Measurements from ENCODE around the gene ANG.

- TF ChIP-seq, protein P1, sequence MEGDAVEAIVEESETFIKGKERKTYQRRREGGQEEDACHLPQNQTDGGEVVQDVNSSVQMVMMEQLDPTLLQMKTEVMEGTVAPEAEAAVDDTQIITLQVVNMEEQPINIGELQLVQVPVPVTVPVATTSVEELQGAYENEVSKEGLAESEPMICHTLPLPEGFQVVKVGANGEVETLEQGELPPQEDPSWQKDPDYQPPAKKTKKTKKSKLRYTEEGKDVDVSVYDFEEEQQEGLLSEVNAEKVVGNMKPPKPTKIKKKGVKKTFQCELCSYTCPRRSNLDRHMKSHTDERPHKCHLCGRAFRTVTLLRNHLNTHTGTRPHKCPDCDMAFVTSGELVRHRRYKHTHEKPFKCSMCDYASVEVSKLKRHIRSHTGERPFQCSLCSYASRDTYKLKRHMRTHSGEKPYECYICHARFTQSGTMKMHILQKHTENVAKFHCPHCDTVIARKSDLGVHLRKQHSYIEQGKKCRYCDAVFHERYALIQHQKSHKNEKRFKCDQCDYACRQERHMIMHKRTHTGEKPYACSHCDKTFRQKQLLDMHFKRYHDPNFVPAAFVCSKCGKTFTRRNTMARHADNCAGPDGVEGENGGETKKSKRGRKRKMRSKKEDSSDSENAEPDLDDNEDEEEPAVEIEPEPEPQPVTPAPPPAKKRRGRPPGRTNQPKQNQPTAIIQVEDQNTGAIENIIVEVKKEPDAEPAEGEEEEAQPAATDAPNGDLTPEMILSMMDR (IDR thresholded peaks at IDR 0.05; ENCODE audit: insufficient read depth, low read length) = no peak
- TF ChIP-seq, protein P2, sequence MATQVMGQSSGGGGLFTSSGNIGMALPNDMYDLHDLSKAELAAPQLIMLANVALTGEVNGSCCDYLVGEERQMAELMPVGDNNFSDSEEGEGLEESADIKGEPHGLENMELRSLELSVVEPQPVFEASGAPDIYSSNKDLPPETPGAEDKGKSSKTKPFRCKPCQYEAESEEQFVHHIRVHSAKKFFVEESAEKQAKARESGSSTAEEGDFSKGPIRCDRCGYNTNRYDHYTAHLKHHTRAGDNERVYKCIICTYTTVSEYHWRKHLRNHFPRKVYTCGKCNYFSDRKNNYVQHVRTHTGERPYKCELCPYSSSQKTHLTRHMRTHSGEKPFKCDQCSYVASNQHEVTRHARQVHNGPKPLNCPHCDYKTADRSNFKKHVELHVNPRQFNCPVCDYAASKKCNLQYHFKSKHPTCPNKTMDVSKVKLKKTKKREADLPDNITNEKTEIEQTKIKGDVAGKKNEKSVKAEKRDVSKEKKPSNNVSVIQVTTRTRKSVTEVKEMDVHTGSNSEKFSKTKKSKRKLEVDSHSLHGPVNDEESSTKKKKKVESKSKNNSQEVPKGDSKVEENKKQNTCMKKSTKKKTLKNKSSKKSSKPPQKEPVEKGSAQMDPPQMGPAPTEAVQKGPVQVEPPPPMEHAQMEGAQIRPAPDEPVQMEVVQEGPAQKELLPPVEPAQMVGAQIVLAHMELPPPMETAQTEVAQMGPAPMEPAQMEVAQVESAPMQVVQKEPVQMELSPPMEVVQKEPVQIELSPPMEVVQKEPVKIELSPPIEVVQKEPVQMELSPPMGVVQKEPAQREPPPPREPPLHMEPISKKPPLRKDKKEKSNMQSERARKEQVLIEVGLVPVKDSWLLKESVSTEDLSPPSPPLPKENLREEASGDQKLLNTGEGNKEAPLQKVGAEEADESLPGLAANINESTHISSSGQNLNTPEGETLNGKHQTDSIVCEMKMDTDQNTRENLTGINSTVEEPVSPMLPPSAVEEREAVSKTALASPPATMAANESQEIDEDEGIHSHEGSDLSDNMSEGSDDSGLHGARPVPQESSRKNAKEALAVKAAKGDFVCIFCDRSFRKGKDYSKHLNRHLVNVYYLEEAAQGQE (IDR thresholded peaks at IDR 0.05; ENCODE audit: insufficient replicate concordance, low read depth) = no peak
Observed at GRCh38 chr14:20656274-20656673, 32.3 kb upstream of the ANG start.
